ENCODE results near the gene PTMS. TPM values are rescaled to one million over a fixed set of nuclear protein-coding genes. Genes with fewer than 3 reads are reported as not detected.

The PTMS gene
- total and polyA plus RNA-seq, 4 donors = 65.6 to 801 (median 249) TPM

- peak within 1 kb of the TSS; percentile 80 for H3K4me3 ChIP-seq
- H3K9me3 ChIP-seq (ENCODE audit: control insufficient read depth in 4 of 4, insufficient read depth in 3 of 4, low read length in 3 of 4) = no peaks in the 10 kb centered on the region
- peaks cover 6 to 33% (median 27%) of the 10 kb centered on the region in 4 donors for H3K36me3 ChIP-seq (ENCODE audit: control insufficient read depth in 4 of 4, insufficient read depth in 4 of 4, low read length in 4 of 4)
- peak within 1 kb of the TSS; percentile 98 to 99 for H3K27ac ChIP-seq (ENCODE audit: low read depth in 1 of 2, low read length in 1 of 2)
- peak; percentile 100 for DNase-seq
- 0 to 1% methylated on average over 59 to 62 of the region's 62 CpGs for WGBS, 2 donors
- ATAC-seq (ENCODE audit: insufficient read depth, low FRiP score) = peak; percentile 95
- H3K27me3 ChIP-seq (ENCODE audit: control insufficient read depth in 3 of 3, insufficient read depth in 3 of 3, low read length in 2 of 3) = no peaks in the 10 kb centered on the region
- H3K9ac ChIP-seq (ENCODE audit: insufficient read depth in 1 of 2, low read length in 2 of 2) = peak within 1 kb of the TSS; percentile 84 to 99
- TF ChIP-seq CTCF (IDR thresholded peaks at IDR 0.05; ENCODE audit: control extremely low read depth, extremely low read depth) = peak; percentile 98
- H3K4me1 ChIP-seq (ENCODE audit: control insufficient read depth in 5 of 5, insufficient read depth in 5 of 5, low read length in 5 of 5) = peaks cover 0 to 23% (median 13%) of the 10 kb centered on the region in 5 donors
Observed at GRCh38 chr12:6752921-6753771, 13.0 kb upstream of the PTMS start, which contains the start of gene MLF2. Gene MLF2, minus strand, starts transcription at chr12:6753141. Its CDS starts 807 bp downstream, at chr12:6752334.

GRCh38 chr12:6753772-6754356 is 12.3 kb upstream of the PTMS start:
- WGBS, 2 donors = 1% methylated on average over 7 of the region's 7 CpGs
- H3K4me1 ChIP-seq (ENCODE audit: control insufficient read depth in 5 of 5, insufficient read depth in 5 of 5, low read length in 5 of 5) = peaks cover 0 to 29% (median 13%) of the 10 kb centered on the region in 5 donors
- H3K27ac ChIP-seq (ENCODE audit: low read depth in 1 of 2, low read length in 1 of 2) = peak overlapping the region; percentile 13 to 35
- H3K27me3 ChIP-seq (ENCODE audit: control insufficient read depth in 3 of 3, insufficient read depth in 3 of 3, low read length in 2 of 3) = no peaks in the 10 kb centered on the region
- H3K4me3 ChIP-seq = no peak overlapping the region
- peak overlapping the region in 1 of 2 donors; percentile 50 for H3K9ac ChIP-seq (ENCODE audit: insufficient read depth in 1 of 2, low read length in 2 of 2)
- peaks cover 2 to 29% (median 23%) of the 10 kb centered on the region in 4 donors for H3K36me3 ChIP-seq (ENCODE audit: control insufficient read depth in 4 of 4, insufficient read depth in 4 of 4, low read length in 4 of 4)
- no peak for ATAC-seq (ENCODE audit: insufficient read depth, low FRiP score)
- H3K9me3 ChIP-seq (ENCODE audit: control insufficient read depth in 4 of 4, insufficient read depth in 3 of 4, low read length in 3 of 4) = no peaks in the 10 kb centered on the region
- DNase-seq = peak in 1 of 3 donors; percentile 40
- no peak for TF ChIP-seq CTCF (IDR thresholded peaks at IDR 0.05; ENCODE audit: control extremely low read depth, extremely low read depth)

GRCh38 chr12:6754411-6754810 is 11.8 kb upstream of the PTMS start:
- no peak overlapping the region for H3K27ac ChIP-seq (ENCODE audit: low read depth in 1 of 2, low read length in 1 of 2)
- ATAC-seq (ENCODE audit: insufficient read depth, low FRiP score) = no peak
- no peaks in the 10 kb centered on the region for H3K9me3 ChIP-seq (ENCODE audit: control insufficient read depth in 4 of 4, insufficient read depth in 3 of 4, low read length in 3 of 4)
- peaks cover 0 to 32% (median 18%) of the 10 kb centered on the region in 5 donors for H3K4me1 ChIP-seq (ENCODE audit: control insufficient read depth in 5 of 5, insufficient read depth in 5 of 5, low read length in 5 of 5)
- H3K27me3 ChIP-seq (ENCODE audit: control insufficient read depth in 3 of 3, insufficient read depth in 3 of 3, low read length in 2 of 3) = no peaks in the 10 kb centered on the region
- H3K9ac ChIP-seq (ENCODE audit: insufficient read depth in 1 of 2, low read length in 2 of 2) = no peak overlapping the region
- TF ChIP-seq CTCF (IDR thresholded peaks at IDR 0.05; ENCODE audit: control extremely low read depth, extremely low read depth) = no peak
- H3K36me3 ChIP-seq (ENCODE audit: control insufficient read depth in 4 of 4, insufficient read depth in 4 of 4, low read length in 4 of 4) = peaks cover 0 to 24% (median 18%) of the 10 kb centered on the region in 4 donors
- H3K4me3 ChIP-seq = no peak overlapping the region
- DNase-seq = peak in 1 of 3 donors; percentile 20
- 95 to 96% methylated on average over 2 of the region's 2 CpGs for WGBS, 2 donors

Measured in lung (tissue), 12 donors.